ENCODE data around the gene RXRG.

DNA sequence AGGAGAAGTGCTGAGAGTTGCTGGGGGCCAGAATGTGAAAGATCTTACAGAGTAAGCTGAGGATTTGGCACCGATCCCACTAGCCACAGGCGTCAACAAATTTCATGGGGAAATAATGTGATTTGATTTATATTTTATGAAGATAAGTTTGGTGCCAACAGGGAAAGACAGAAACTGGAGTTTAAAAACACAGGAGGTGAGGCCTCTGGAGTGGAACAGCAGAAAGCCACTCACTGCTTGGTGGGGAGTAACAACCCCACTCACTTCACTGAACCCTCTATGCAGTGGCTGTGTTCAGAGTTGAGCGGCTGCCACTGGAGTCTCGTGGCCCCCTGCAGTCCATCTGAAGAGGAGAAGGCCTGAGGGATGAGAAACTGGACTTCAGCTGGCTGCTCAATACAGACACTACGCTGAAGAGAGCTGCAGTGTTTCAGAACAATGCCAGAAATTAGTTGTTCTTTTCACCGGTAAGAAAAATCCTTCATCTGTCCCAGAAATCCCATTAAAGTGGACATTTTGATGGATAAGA is 48.0 kb upstream of the RXRG start:
- TF ChIP-seq, protein P1, sequence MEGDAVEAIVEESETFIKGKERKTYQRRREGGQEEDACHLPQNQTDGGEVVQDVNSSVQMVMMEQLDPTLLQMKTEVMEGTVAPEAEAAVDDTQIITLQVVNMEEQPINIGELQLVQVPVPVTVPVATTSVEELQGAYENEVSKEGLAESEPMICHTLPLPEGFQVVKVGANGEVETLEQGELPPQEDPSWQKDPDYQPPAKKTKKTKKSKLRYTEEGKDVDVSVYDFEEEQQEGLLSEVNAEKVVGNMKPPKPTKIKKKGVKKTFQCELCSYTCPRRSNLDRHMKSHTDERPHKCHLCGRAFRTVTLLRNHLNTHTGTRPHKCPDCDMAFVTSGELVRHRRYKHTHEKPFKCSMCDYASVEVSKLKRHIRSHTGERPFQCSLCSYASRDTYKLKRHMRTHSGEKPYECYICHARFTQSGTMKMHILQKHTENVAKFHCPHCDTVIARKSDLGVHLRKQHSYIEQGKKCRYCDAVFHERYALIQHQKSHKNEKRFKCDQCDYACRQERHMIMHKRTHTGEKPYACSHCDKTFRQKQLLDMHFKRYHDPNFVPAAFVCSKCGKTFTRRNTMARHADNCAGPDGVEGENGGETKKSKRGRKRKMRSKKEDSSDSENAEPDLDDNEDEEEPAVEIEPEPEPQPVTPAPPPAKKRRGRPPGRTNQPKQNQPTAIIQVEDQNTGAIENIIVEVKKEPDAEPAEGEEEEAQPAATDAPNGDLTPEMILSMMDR (IDR thresholded peaks at IDR 0.05) = no peak
- TF ChIP-seq TAF1 (IDR thresholded peaks at IDR 0.05; ENCODE audit: borderline replicate concordance, low read depth, low read length) (no peak), POLR2AphosphoS5 (IDR thresholded peaks at IDR 0.05; ENCODE audit: low read depth, low read length) (no peak), EZH2phosphoT487 (IDR thresholded peaks at IDR 0.05; ENCODE audit: borderline replicate concordance, low read depth) (no peak)
- TF ChIP-seq, protein P2, sequence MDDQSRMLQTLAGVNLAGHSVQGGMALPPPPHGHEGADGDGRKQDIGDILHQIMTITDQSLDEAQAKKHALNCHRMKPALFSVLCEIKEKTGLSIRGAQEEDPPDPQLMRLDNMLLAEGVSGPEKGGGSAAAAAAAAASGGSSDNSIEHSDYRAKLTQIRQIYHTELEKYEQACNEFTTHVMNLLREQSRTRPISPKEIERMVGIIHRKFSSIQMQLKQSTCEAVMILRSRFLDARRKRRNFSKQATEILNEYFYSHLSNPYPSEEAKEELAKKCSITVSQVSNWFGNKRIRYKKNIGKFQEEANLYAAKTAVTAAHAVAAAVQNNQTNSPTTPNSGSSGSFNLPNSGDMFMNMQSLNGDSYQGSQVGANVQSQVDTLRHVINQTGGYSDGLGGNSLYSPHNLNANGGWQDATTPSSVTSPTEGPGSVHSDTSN (IDR thresholded peaks at IDR 0.05) = no peak
